Kidney capillary endothelial cell (primary cell): ENCODE results near the gene HNF4A.
"Not testable (repeated sequence)": the region's sequence is repeated elsewhere in the genome, so short reads cannot be mapped to it uniquely, and the experiment has no call there.

ENCODE experiments used
- DNase-seq: peaks from one replicate; pipeline ENCODE4 v3.0.0-alpha.2; 2018; ENCODE audit warnings: low spot score

HNF4A gene

GRCh38 chr20:44355498-44356352 lies at the start of gene HNF4A:
HNF4A (plus strand) TSS chr20:44355699; CDS start chr20:44355805, 106 bp downstream.
- no peak for DNase-seq

- no peak for DNase-seq
Measured at GRCh38 chr20:44306927-44307326, 48.6 kb upstream of the HNF4A start.

GRCh38 chr20:44309763-44310663 lies 45.5 kb upstream of the HNF4A start:
- no peak for DNase-seq

GRCh38 chr20:44310664-44311639 lies 44.5 kb upstream of the HNF4A start, which contains the start of gene FITM2:
FITM2 (minus strand) TSS chr20:44311202; CDS start chr20:44311148, 54 bp downstream.
- DNase-seq: peak; percentile 99

GRCh38 chr20:44314870-44315269 lies 40.6 kb upstream of the HNF4A start:
- no peak for DNase-seq

GRCh38 chr20:44319839-44320422 lies 35.6 kb upstream of the HNF4A start:
- no peak for DNase-seq

GRCh38 chr20:44324343-44324742 lies 31.2 kb upstream of the HNF4A start:
- no peak for DNase-seq

- DNase-seq: no peak
Measured at GRCh38 chr20:44326391-44327159, 28.9 kb upstream of the HNF4A start.

GRCh38 chr20:44327748-44328147 lies 27.8 kb upstream of the HNF4A start:
- not testable (repeated sequence) for DNase-seq

- no peak for DNase-seq
Measured at GRCh38 chr20:44328428-44328827, 27.1 kb upstream of the HNF4A start.

- DNase-seq: no peak
Measured at GRCh38 chr20:44331201-44331600, 24.3 kb upstream of the HNF4A start.

GRCh38 chr20:44334306-44334705 lies 21.2 kb upstream of the HNF4A start:
- no peak for DNase-seq

- no peak for DNase-seq
Measured at GRCh38 chr20:44334709-44335108, 20.8 kb upstream of the HNF4A start.

GRCh38 chr20:44335675-44336074 lies 19.8 kb upstream of the HNF4A start:
- no peak for DNase-seq

GRCh38 chr20:44336086-44336485 lies 19.4 kb upstream of the HNF4A start:
- DNase-seq: no peak

GRCh38 chr20:44336725-44337380 lies 18.6 kb upstream of the HNF4A start, which contains the start of gene R3HDML:
R3HDML (plus strand) TSS chr20:44337043; CDS start chr20:44337158, 115 bp downstream.
- no peak for DNase-seq

GRCh38 chr20:44342248-44342647 lies 13.3 kb upstream of the HNF4A start:
- no peak for DNase-seq

- no peak for DNase-seq
Measured at GRCh38 chr20:44343162-44343675, 12.3 kb upstream of the HNF4A start.

- no peak for DNase-seq
Measured at GRCh38 chr20:44344723-44345122, 10.8 kb upstream of the HNF4A start.
